Naive B cell (primary cell): ENCODE measurements around the gene EML4. TPM values are rescaled to one million over a fixed set of nuclear protein-coding genes. Genes with fewer than 3 reads are reported as not detected.

Experiments
- ATAC-seq, 2 donors: fragments of 150-1000 bp; cut with Tn5 transposase; 2 replicates each; pipeline ENCODE4 v1.10.0; 2021; ENCODE audit warnings: low read depth in 2 of 2, mild to moderate bottlenecking in 2 of 2, moderate library complexity in 2 of 2
- DNase-seq: peaks from one replicate; pipeline ENCODE4 v3.0.0; 2022
- H3K27ac Mint-ChIP-seq, 6 donors: one replicate each; pipeline ENCODE4 v1.8.0; 2020 to 2022; ENCODE audit warnings: mild to moderate bottlenecking in 6 of 6, mixed read lengths in 6 of 6, moderate library complexity in 5 of 6, inconsistent platforms in 2 of 6
- H3K27me3 Mint-ChIP-seq, 3 donors: one replicate each; pipeline ENCODE4 v1.8.0; 2021 to 2022; ENCODE audit warnings: mixed read lengths in 3 of 3, mild to moderate bottlenecking in 1 of 3
- H3K36me3 Mint-ChIP-seq, 2 donors: one replicate each; pipeline ENCODE4 v1.8.0; 2020 to 2022; ENCODE audit warnings: mixed read lengths in 2 of 2, inconsistent platforms in 1 of 2, mild to moderate bottlenecking in 1 of 2
- H3K4me1 Mint-ChIP-seq, 3 donors: one replicate each; pipeline ENCODE4 v1.8.0; 2020 to 2022; ENCODE audit warnings: mixed read lengths in 3 of 3, inconsistent platforms in 1 of 3, mild to moderate bottlenecking in 1 of 3, moderate library complexity in 1 of 3
- H3K4me3 Mint-ChIP-seq, 8 donors: one replicate each; pipeline ENCODE4 v1.8.0; 2020 to 2022; ENCODE audit warnings: mild to moderate bottlenecking in 8 of 8, mixed read lengths in 8 of 8, moderate library complexity in 8 of 8, inconsistent platforms in 2 of 8
- H3K9me3 Mint-ChIP-seq, 7 donors: one replicate each; pipeline ENCODE4 v1.8.0; 2020 to 2022; ENCODE audit warnings: mixed read lengths in 7 of 7, mild to moderate bottlenecking in 5 of 7, inconsistent platforms in 2 of 7, moderate library complexity in 1 of 7
- polyA plus RNA-seq, 6 donors: library from polyadenylated mRNA; unstranded; fragments of 300-500 nt; fragmentation: Illumina TruSeq; gene quantifications; one replicate each; pipeline ENCODE4 v1.2.3, GENCODE V29; 2021; ENCODE audit warnings: low read depth in 6 of 6

The EML4 gene
- polyA plus RNA-seq, 6 donors from 2014 or later: 33.3 to 77.6 (median 62.5) TPM

GRCh38 chr2:42142547-42143184 lies 26.5 kb upstream of the EML4 start:
- Mint-ChIP-seq H3K9me3 (no peaks in the 10 kb centered on the region), H3K27ac (peak overlapping the region in 4 of 6 donors; percentile 7 to 83 (median 66)), H3K4me1 (peaks cover 14 to 24% (median 24%) of the 10 kb centered on the region in 3 donors), H3K27me3 (no peaks in the 10 kb centered on the region), H3K36me3 (peaks cover 0 to 7% of the 10 kb centered on the region in 2 donors), H3K4me3 (peak overlapping the region in 3 of 8 donors; percentile 9 to 21 (median 18))
- DNase-seq (no peak), ATAC-seq (no peak)

DNA sequence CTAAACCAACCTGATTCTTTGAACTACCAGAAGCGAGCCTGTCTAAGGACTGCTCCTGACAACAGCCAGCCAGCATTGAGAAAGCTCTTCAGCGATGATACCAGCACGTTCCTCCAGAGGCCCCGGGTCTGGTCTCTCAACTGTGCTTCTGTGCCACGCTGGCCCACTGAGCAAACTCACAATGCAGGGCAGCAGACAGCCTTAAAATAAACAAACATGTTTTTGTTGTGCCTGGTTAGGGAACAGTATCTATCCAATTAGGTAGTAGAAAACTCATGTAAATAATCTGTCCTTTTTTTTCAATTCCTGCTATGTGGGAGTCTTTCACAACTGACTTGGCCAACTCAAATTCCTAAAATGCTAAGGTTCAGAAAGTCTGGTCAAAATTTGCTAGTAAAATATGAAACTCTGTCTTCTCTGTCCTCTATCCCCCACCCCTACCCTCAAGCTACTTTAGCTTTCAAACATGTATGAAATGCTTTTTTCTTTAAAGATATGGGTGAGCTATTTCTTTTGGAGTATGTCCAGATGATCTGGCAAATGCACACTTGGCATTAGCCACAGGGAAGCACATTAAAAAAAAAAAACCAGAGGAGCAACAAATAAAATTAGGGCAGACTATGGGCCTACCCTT lies 21.4 kb upstream of the EML4 start:
- no peak overlapping the region for H3K4me3 Mint-ChIP-seq
- peaks cover 0 to 5% (median 2%) of the 10 kb centered on the region in 7 donors for H3K9me3 Mint-ChIP-seq
- ATAC-seq: no peak
- peaks cover 10 to 18% of the 10 kb centered on the region in 2 donors for H3K36me3 Mint-ChIP-seq
- no peaks in the 10 kb centered on the region for H3K27me3 Mint-ChIP-seq
- no peak overlapping the region for H3K27ac Mint-ChIP-seq
- DNase-seq: no peak
- H3K4me1 Mint-ChIP-seq: peaks cover 0 to 15% (median 10%) of the 10 kb centered on the region in 3 donors

DNA sequence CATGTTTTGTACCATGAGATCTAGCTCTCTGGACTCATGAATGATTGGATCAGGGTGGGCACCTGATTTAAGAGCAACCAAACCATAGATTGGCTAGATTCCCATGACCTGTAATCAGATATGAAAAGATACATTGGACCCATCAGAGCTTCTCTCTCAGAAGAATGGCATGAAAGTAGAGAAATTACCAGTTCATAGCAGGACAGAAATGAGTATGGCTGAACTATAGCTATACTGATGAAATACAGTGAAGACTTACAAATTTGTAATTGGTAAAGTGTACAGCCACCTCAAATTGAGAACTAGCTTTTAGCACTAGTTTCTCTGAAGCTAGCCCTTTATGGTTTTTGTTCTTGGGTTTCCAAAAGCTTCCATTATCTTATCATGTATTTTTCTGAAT lies 19.0 kb upstream of the EML4 start:
- no peak for ATAC-seq
- no peak for DNase-seq
- Mint-ChIP-seq H3K4me3 (no peak overlapping the region), H3K36me3 (peaks cover 10 to 18% of the 10 kb centered on the region in 2 donors), H3K4me1 (peaks cover 0 to 17% (median 7%) of the 10 kb centered on the region in 3 donors), H3K27me3 (no peaks in the 10 kb centered on the region), H3K27ac (no peak overlapping the region), H3K9me3 (peaks cover 0 to 8% (median 2%) of the 10 kb centered on the region in 7 donors)

GRCh38 chr2:42153944-42154581 lies 15.1 kb upstream of the EML4 start:
- ATAC-seq: no peak

DNA sequence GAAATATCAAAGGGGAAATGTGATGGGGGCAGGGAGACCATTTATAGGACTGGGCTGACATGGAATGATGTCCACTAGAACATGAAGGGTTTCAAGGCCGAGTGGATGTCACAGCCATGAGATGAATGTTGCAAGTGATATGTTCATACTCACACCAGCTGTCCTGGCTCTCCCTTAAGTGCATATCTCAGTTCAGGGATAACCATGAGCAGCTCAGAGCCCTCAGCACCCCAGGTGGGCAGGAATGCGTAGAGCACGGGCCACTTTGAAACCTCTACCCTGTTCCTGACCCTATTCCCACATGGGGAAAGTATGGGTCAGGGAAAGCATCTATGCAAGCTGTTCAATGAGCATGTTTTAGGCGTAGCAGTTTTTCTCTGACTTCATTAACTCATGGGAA lies 12.4 kb upstream of the EML4 start:
- peaks cover 12 to 26% (median 16%) of the 10 kb centered on the region in 3 donors for H3K4me1 Mint-ChIP-seq
- H3K9me3 Mint-ChIP-seq: peaks cover 0 to 8% (median 2%) of the 10 kb centered on the region in 7 donors
- DNase-seq (no peak), ATAC-seq (no peak)
- H3K27me3 Mint-ChIP-seq: no peaks in the 10 kb centered on the region
- no peak overlapping the region for H3K4me3 Mint-ChIP-seq
- H3K27ac Mint-ChIP-seq: peak overlapping the region in 2 of 6 donors; percentile 38 to 80
- H3K36me3 Mint-ChIP-seq: no peaks in the 10 kb centered on the region

More at GRCh38 chr2:42153944-42154581, 15.1 kb upstream of the EML4 start:
- peak overlapping the region in 1 of 6 donors; percentile 16 for H3K27ac Mint-ChIP-seq
- peaks cover 3% of the 10 kb centered on the region in 2 donors for H3K36me3 Mint-ChIP-seq
- H3K4me3 Mint-ChIP-seq: no peak overlapping the region
- DNase-seq: no peak
- no peaks in the 10 kb centered on the region for H3K27me3 Mint-ChIP-seq
- peaks cover 0 to 8% (median 2%) of the 10 kb centered on the region in 7 donors for H3K9me3 Mint-ChIP-seq
- H3K4me1 Mint-ChIP-seq: peaks cover 9 to 11% (median 10%) of the 10 kb centered on the region in 3 donors

- no peak overlapping the region for H3K27ac Mint-ChIP-seq
- no peak for DNase-seq
- peak in 1 of 2 donors; percentile 40 for ATAC-seq
- no peaks in the 10 kb centered on the region for H3K36me3 Mint-ChIP-seq
- peaks cover 21 to 34% (median 22%) of the 10 kb centered on the region in 3 donors for H3K4me1 Mint-ChIP-seq
- H3K4me3 Mint-ChIP-seq: no peak overlapping the region
- H3K9me3 Mint-ChIP-seq: no peaks in the 10 kb centered on the region
- H3K27me3 Mint-ChIP-seq: no peaks in the 10 kb centered on the region
Observed at GRCh38 chr2:42161444-42161843, 7.7 kb upstream of the EML4 start.

GRCh38 chr2:42163444-42164045 lies 5.6 kb upstream of the EML4 start:
- no peaks in the 10 kb centered on the region for H3K27me3 Mint-ChIP-seq
- H3K4me3 Mint-ChIP-seq: peak overlapping the region in 1 of 8 donors; percentile 9
- peaks cover 21 to 29% (median 28%) of the 10 kb centered on the region in 3 donors for H3K4me1 Mint-ChIP-seq
- H3K36me3 Mint-ChIP-seq: no peaks in the 10 kb centered on the region
- H3K9me3 Mint-ChIP-seq: no peaks in the 10 kb centered on the region
- peak overlapping the region in 3 of 6 donors; percentile 17 to 84 (median 30) for H3K27ac Mint-ChIP-seq
- DNase-seq (no peak), ATAC-seq (no peak)

GRCh38 chr2:42164046-42164445 lies 5.1 kb upstream of the EML4 start:
- no peaks in the 10 kb centered on the region for H3K27me3 Mint-ChIP-seq
- peaks cover 21 to 34% (median 33%) of the 10 kb centered on the region in 3 donors for H3K4me1 Mint-ChIP-seq
- DNase-seq (no peak), ATAC-seq (no peak)
- peak overlapping the region in 1 of 8 donors; percentile 9 for H3K4me3 Mint-ChIP-seq
- H3K27ac Mint-ChIP-seq: no peak overlapping the region
- H3K9me3 Mint-ChIP-seq: no peaks in the 10 kb centered on the region
- no peaks in the 10 kb centered on the region for H3K36me3 Mint-ChIP-seq

GRCh38 chr2:42164971-42165370 lies 4.2 kb upstream of the EML4 start:
- no peak overlapping the region for H3K27ac Mint-ChIP-seq
- DNase-seq: no peak
- peaks cover 17 to 34% (median 31%) of the 10 kb centered on the region in 3 donors for H3K4me1 Mint-ChIP-seq
- H3K9me3 Mint-ChIP-seq: no peaks in the 10 kb centered on the region
- ATAC-seq: no peak
- no peaks in the 10 kb centered on the region for H3K27me3 Mint-ChIP-seq
- no peak overlapping the region for H3K4me3 Mint-ChIP-seq
- H3K36me3 Mint-ChIP-seq: no peaks in the 10 kb centered on the region

GRCh38 chr2:42167458-42167857 lies 1.7 kb upstream of the EML4 start:
- Mint-ChIP-seq H3K4me3 (peak overlapping the region in 1 of 8 donors; percentile 8), H3K27me3 (no peaks in the 10 kb centered on the region), H3K9me3 (no peaks in the 10 kb centered on the region), H3K4me1 (peaks cover 14 to 21% (median 19%) of the 10 kb centered on the region in 3 donors), H3K27ac (peak overlapping the region in 2 of 6 donors; percentile 10 to 39), H3K36me3 (no peaks in the 10 kb centered on the region)
- no peak for DNase-seq
- no peak for ATAC-seq

GRCh38 chr2:42168459-42169099 lies 574 bp upstream of the EML4 start:
- DNase-seq: no peak
- no peaks in the 10 kb centered on the region for H3K36me3 Mint-ChIP-seq
- H3K4me1 Mint-ChIP-seq: peaks cover 10 to 19% (median 16%) of the 10 kb centered on the region in 3 donors
- peak overlapping the region in 1 of 8 donors; percentile 33 for H3K4me3 Mint-ChIP-seq
- H3K27me3 Mint-ChIP-seq: no peaks in the 10 kb centered on the region
- H3K27ac Mint-ChIP-seq: peak overlapping the region in 3 of 6 donors; percentile 82 to 94 (median 83)
- no peaks in the 10 kb centered on the region for H3K9me3 Mint-ChIP-seq
- no peak for ATAC-seq

DNA sequence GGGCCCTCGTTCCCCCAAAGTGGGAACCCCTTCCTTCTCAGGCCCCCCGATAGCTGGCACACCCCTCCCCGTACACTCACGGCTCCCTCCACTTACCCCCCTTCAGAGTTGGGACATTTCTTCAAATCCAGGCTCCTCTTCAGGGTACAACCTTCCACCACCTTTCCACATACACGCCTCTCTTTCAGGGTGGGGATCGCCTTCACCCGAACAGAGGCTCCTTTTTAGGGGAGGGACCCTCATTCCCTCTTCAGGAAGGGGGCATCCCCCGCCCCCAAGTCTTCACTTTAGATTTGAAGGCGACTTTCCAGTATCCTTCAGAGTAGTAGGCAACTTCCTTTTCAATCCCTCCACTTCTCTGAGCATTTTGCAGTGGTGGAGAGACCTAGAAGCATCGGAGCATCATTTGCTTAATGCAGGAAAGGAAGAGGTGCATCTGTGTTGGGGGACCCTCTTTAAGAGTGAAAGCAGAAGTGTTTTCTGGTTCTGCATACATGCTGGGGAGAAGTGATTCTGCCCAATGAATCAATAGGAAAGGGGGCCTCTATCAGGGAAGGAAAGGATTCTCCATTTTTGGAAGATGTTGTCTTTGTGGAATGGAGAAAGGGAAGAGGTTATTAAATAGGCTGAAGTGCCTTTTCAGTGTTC lies 845 bp downstream of the EML4 start:
- Mint-ChIP-seq H3K36me3 (no peaks in the 10 kb centered on the region), H3K27ac (no peak overlapping the region), H3K27me3 (no peaks in the 10 kb centered on the region), H3K4me3 (no peak overlapping the region), H3K9me3 (no peaks in the 10 kb centered on the region), H3K4me1 (peaks cover 3 to 22% (median 20%) of the 10 kb centered on the region in 3 donors)
- ATAC-seq (peak; percentile 58 to 65), DNase-seq (peak; percentile 66)
